Fibroblast of lung (primary cell): ENCODE results near the gene UPF2. TPM values are rescaled to one million over a fixed set of nuclear protein-coding genes. Genes with fewer than 3 reads are reported as not detected.

ENCODE experiments used
- DNase-seq, 2 donors: peaks; one replicate each; pipeline versions ENCODE4 v3.0.0 to v3.0.0-alpha.2; 2010; ENCODE audit warnings: low read depth in 2 of 2
- H2AFZ ChIP-seq: 2 replicates; pipeline ENCODE4 v1.5.1; 2012; ENCODE audit warnings: low read length, control low read depth, inconsistent platforms
- H3K27ac ChIP-seq: 2 replicates; pipeline ENCODE4 v1.5.1; 2011; ENCODE audit warnings: low read length, control low read depth; ENCODE audit not compliant: insufficient read depth
- H3K27me3 ChIP-seq: 2 replicates; pipeline ENCODE4 v1.5.1; 2011; ENCODE audit warnings: mild to moderate bottlenecking, low read length; ENCODE audit not compliant: control insufficient read depth, insufficient read depth
- H3K36me3 ChIP-seq: 2 replicates; pipeline ENCODE4 v1.5.1; 2011; ENCODE audit warnings: low read length; ENCODE audit not compliant: control insufficient read depth, insufficient read depth
- H3K4me1 ChIP-seq: 2 replicates; pipeline ENCODE4 v1.5.1; 2011; ENCODE audit warnings: low read length; ENCODE audit not compliant: control insufficient read depth, insufficient read depth; ENCODE audit errors: extremely low read depth
- H3K4me2 ChIP-seq: 2 replicates; pipeline ENCODE4 v1.5.1; 2011; ENCODE audit warnings: low read length, control low read depth; ENCODE audit not compliant: insufficient read depth; ENCODE audit errors: extremely low read depth
- H3K4me3 ChIP-seq, 4 experiments: fragments of 200-600 bp in 1 of 4; sonication (generic) in 1 of 4; replicated peaks in 1 of 4; 2 replicates each; pipeline ENCODE4 v1.5.1; 2011 to 2016; ENCODE audit warnings: low read length in 4 of 4, low read depth in 3 of 4, mild to moderate bottlenecking in 3 of 4, control low read depth in 2 of 4, inconsistent platforms in 1 of 4, mixed read lengths in 1 of 4; ENCODE audit not compliant: insufficient read depth in 1 of 4; ENCODE audit errors: control extremely low read depth in 1 of 4
- H3K79me2 ChIP-seq: 2 replicates; pipeline ENCODE4 v1.5.1; 2012; ENCODE audit warnings: mild to moderate bottlenecking, low read length, inconsistent platforms; ENCODE audit not compliant: control insufficient read depth, insufficient read depth
- H3K9ac ChIP-seq: 2 replicates; pipeline ENCODE4 v1.5.1; 2011; ENCODE audit warnings: mild to moderate bottlenecking, low read length, control low read depth; ENCODE audit not compliant: insufficient read depth
- H3K9me3 ChIP-seq: 2 replicates; pipeline ENCODE4 v1.5.1; 2012; ENCODE audit warnings: low read depth, low read length; ENCODE audit not compliant: control insufficient read depth, insufficient read depth
- H4K20me1 ChIP-seq: 2 replicates; pipeline ENCODE4 v1.5.1; 2011; ENCODE audit warnings: low read length; ENCODE audit not compliant: control insufficient read depth, insufficient read depth; ENCODE audit errors: extremely low read depth
- CTCF ChIP-seq, 2 donors: IDR thresholded peaks in 1 of 2; conservative IDR thresholded peaks in 1 of 2; 1 replicate in 1 of 2; 2 replicates in 1 of 2; pipeline ENCODE4 v1.5.1; 2011 to 2012; ENCODE audit warnings: low read length in 2 of 2, control low read depth in 1 of 2, inconsistent platforms in 1 of 2, low read depth in 1 of 2, mild to moderate bottlenecking in 1 of 2
- EZH2 ChIP-seq: IDR thresholded peaks from 2 replicates; pipeline ENCODE4 v1.5.1; 2012; ENCODE audit warnings: low read length, control low read depth, mild to moderate bottlenecking; ENCODE audit errors: missing control alignments
- polyA plus RNA-seq, 2 donors: library from polyadenylated mRNA; depleted of rRNA in 1 of 2; stranded (reverse) in 1 of 2; unstranded in 1 of 2; fragments of >200 nt; gene quantifications; 2 replicates each; pipeline ENCODE4 v1.2.1, GENCODE V29; 2011 to 2012; ENCODE audit warnings: missing spikeins in 1 of 2
- total RNA-seq: library from RNA; depleted of rRNA; stranded (reverse); fragments of >200 nt; gene quantifications from 2 replicates; pipeline ENCODE4 v1.2.1, GENCODE V29; 2014

The UPF2 gene
- total and polyA plus RNA-seq, 2 donors (not counting 1 experiment from before 2014, with no cell fraction given): 20.8 to 22.6 TPM

GRCh38 chr10:11933577-11934223 is 108.9 kb downstream of the UPF2 start:
- TF ChIP-seq EZH2: no peak
- H3K36me3 ChIP-seq: peaks cover 6% of the 10 kb centered on the region

GRCh38 chr10:11931038-11931437 is 111.6 kb downstream of the UPF2 start:
- H3K9ac ChIP-seq: no peak overlapping the region
- H4K20me1 ChIP-seq: no peaks in the 10 kb centered on the region
- no peak for DNase-seq
- no peak overlapping the region for H3K4me2 ChIP-seq
- H3K4me1 ChIP-seq: no peaks in the 10 kb centered on the region
- no peaks in the 10 kb centered on the region for H3K79me2 ChIP-seq
- H3K9me3 ChIP-seq: no peaks in the 10 kb centered on the region
- TF ChIP-seq EZH2: no peak
- no peak for TF ChIP-seq CTCF (conservative IDR thresholded peaks at IDR 0.05 in 1 of 2, IDR thresholded peaks at IDR 0.05 in 1 of 2; ENCODE audit: low read depth in 1 of 2, low read length in 2 of 2)
- no peaks in the 10 kb centered on the region for H3K27me3 ChIP-seq
- H3K27ac ChIP-seq: no peak overlapping the region
- no peak overlapping the region for H3K4me3 ChIP-seq
- H3K36me3 ChIP-seq: peaks cover 8% of the 10 kb centered on the region
- H2AFZ ChIP-seq: no peak overlapping the region

More at GRCh38 chr10:11933577-11934223, 108.9 kb downstream of the UPF2 start:
- Histone ChIP-seq H3K79me2 (no peaks in the 10 kb centered on the region), H3K4me3 (no peak overlapping the region), H3K9me3 (no peaks in the 10 kb centered on the region), H3K4me2 (no peak overlapping the region), H3K4me1 (no peaks in the 10 kb centered on the region), H3K27me3 (no peaks in the 10 kb centered on the region), H4K20me1 (no peaks in the 10 kb centered on the region), H3K27ac (no peak overlapping the region), H2AFZ (no peak overlapping the region), H3K9ac (no peak overlapping the region)
- DNase-seq: no peak

GRCh38 chr10:11930312-11930978 is 112.2 kb downstream of the UPF2 start:
- TF ChIP-seq CTCF (conservative IDR thresholded peaks at IDR 0.05 in 1 of 2, IDR thresholded peaks at IDR 0.05 in 1 of 2; ENCODE audit: low read depth in 1 of 2, low read length in 2 of 2) (no peak), EZH2 (no peak)
- H3K9ac ChIP-seq: no peak overlapping the region
- no peaks in the 10 kb centered on the region for H3K4me1 ChIP-seq
- H3K79me2 ChIP-seq: no peaks in the 10 kb centered on the region
- no peak overlapping the region for H3K27ac ChIP-seq
- no peaks in the 10 kb centered on the region for H4K20me1 ChIP-seq
- H3K36me3 ChIP-seq: peaks cover 7% of the 10 kb centered on the region
- no peak overlapping the region for H3K4me3 ChIP-seq
- no peak overlapping the region for H3K4me2 ChIP-seq
- no peaks in the 10 kb centered on the region for H3K27me3 ChIP-seq
- no peak overlapping the region for H2AFZ ChIP-seq
- DNase-seq: no peak
- no peaks in the 10 kb centered on the region for H3K9me3 ChIP-seq
